Esophagus muscularis mucosa (tissue), 4 donors: ENCODE data around the gene SNX19. TPM values are rescaled to one million over a fixed set of nuclear protein-coding genes. Genes with fewer than 3 reads are reported as not detected.

Experiments used
- DNase-seq: peaks from one replicate; pipeline ENCODE4 v3.0.0-alpha.2; 2017; ENCODE audit errors: extremely low spot score
- H3K27ac ChIP-seq, 4 donors: fragments of 200-600 bp; sonication (generic); replicated peaks in 1 of 4; 1 replicate in 3 of 4; 2 replicates in 1 of 4; pipeline ENCODE4 v1.5.1; 2016 to 2019; ENCODE audit warnings: mild to moderate bottlenecking in 1 of 4
- H3K27me3 ChIP-seq, 4 donors: fragments of 200-600 bp; sonication (generic); one replicate each; pipeline versions ENCODE4 v1.5.1 to v1.6.0; 2016 to 2019
- H3K36me3 ChIP-seq, 4 donors: fragments of 200-600 bp; sonication (generic); one replicate each; pipeline ENCODE4 v1.5.1; 2016 to 2019
- H3K4me1 ChIP-seq, 4 donors: fragments of 200-600 bp; sonication (generic); one replicate each; pipeline ENCODE4 v1.5.1; 2016 to 2019
- H3K4me3 ChIP-seq, 4 donors: fragments of 200-600 bp; sonication (generic); 1 replicate in 2 of 4; 2 replicates in 2 of 4; pipeline ENCODE4 v1.5.1; 2016 to 2019; ENCODE audit warnings: mild to moderate bottlenecking in 4 of 4, moderate library complexity in 1 of 4
- H3K9me3 ChIP-seq, 4 donors: fragments of 200-600 bp; sonication (generic); 1 replicate in 3 of 4; 2 replicates in 1 of 4; pipeline ENCODE4 v1.5.1; 2016 to 2019
- EP300 ChIP-seq: sonication (generic); formaldehyde crosslinking; IDR thresholded peaks from one replicate; pipeline ENCODE4 v1.6.1; 2017; ENCODE audit warnings: antibody characterized with exemption
- POLR2A ChIP-seq: fragments of 450-650 bp; IDR thresholded peaks from one replicate; pipeline ENCODE4 v1.6.1; 2017; ENCODE audit warnings: antibody characterized with exemption, moderate library complexity, mild to moderate bottlenecking, low read depth
- POLR2AphosphoS5 ChIP-seq, 2 donors: sonication (generic); formaldehyde crosslinking; IDR thresholded peaks; one replicate each; pipeline ENCODE4 v1.6.1; 2017; ENCODE audit warnings: antibody characterized with exemption in 2 of 2
- WGBS: methylation state at CpG from one replicate; pipeline ENCODE4 v1.1.5; 2018; 5-methylcytosine and 5-hydroxymethylcytosine counted together
- intact Hi-C: fragments of 100-400 bp; cut with DNase I; formaldehyde crosslinking; loops from one replicate; pipeline ENCODE4 v1.15.1; 2023
- total RNA-seq, 4 donors: library from RNA; depleted of rRNA; stranded (reverse); fragments of >200 nt; gene quantifications; one replicate each; pipeline versions ENCODE4 v1.1.0 to v1.2.1, GENCODE V29; 2016
- TF ChIP-seq, protein P1 (sequence below), 3 experiments: fragments of 200-600 bp in 2 of 3; fragments of 450-650 bp in 1 of 3; sonication (generic) in 2 of 3; IDR thresholded peaks; one replicate each; pipeline ENCODE4 v1.5.1; 2017 to 2019; ENCODE audit warnings: antibody characterized with exemption in 3 of 3, mild to moderate bottlenecking in 2 of 3, moderate library complexity in 1 of 3

Gene SNX19
- total RNA-seq, 4 donors from 2014 or later, result 87.6 to 118 (median 95.8) TPM

DNA sequence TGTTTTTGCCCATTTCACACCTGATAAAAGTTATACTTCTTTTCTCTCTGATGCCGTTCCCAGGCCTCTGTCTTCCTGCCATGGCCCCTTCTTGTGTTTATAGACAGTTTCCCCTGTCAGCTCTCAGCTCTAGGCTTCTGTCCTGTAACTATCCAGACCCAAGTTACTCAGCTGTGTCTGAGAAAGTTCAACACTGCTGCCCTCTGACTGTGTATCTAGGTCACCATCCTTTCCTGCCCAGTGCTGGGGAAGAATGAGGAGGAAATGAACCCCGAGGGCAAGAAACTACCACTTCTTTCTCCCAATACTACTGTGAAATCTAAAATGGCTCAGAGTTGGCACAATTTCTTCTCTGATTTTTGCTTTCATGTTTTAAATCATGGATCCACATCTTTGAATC, 29.6 kb downstream of the SNX19 start:
- H3K4me3 ChIP-seq, result no peak overlapping the region
- no peaks in the 10 kb centered on the region for H3K9me3 ChIP-seq
- no peaks in the 10 kb centered on the region for H3K27me3 ChIP-seq
- DNase-seq, result no peak
- TF ChIP-seq, protein P1, sequence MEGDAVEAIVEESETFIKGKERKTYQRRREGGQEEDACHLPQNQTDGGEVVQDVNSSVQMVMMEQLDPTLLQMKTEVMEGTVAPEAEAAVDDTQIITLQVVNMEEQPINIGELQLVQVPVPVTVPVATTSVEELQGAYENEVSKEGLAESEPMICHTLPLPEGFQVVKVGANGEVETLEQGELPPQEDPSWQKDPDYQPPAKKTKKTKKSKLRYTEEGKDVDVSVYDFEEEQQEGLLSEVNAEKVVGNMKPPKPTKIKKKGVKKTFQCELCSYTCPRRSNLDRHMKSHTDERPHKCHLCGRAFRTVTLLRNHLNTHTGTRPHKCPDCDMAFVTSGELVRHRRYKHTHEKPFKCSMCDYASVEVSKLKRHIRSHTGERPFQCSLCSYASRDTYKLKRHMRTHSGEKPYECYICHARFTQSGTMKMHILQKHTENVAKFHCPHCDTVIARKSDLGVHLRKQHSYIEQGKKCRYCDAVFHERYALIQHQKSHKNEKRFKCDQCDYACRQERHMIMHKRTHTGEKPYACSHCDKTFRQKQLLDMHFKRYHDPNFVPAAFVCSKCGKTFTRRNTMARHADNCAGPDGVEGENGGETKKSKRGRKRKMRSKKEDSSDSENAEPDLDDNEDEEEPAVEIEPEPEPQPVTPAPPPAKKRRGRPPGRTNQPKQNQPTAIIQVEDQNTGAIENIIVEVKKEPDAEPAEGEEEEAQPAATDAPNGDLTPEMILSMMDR (IDR thresholded peaks at IDR 0.05), result no peak
- TF ChIP-seq POLR2AphosphoS5 (IDR thresholded peaks at IDR 0.05), result no peak
- no peak for TF ChIP-seq POLR2A
- TF ChIP-seq EP300, result no peak
- intact Hi-C loops, result no loop called here
- H3K4me1 ChIP-seq, result peaks cover 19 to 40% (median 26%) of the 10 kb centered on the region in 4 donors
- peaks cover 13 to 40% (median 27%) of the 10 kb centered on the region in 4 donors for H3K36me3 ChIP-seq
- peak overlapping the region in 1 of 4 donors; percentile 48 for H3K27ac ChIP-seq
- WGBS, result 73% methylated on average over 2 of the region's 2 CpGs

DNA sequence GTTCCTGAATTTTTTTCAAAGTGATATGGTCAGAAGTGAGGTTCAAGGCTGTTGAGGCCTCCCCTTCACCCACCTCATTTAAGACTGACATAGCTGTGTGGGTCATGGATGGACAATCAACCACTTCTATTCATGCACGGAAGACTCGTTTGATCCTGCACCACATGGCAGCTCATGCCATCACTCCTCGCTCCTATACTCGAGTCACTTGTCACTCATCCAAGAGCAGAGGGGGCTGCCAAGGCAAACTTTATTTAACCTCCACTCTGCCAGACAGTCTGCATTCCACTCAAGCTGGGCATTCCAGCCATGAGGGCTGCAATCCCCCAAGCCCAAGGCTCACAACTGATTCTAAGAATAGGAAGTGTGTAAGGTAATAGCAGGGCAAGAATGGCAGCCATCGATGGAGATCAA, 34.1 kb downstream of the SNX19 start:
- H3K27ac ChIP-seq, result no peak overlapping the region
- H3K9me3 ChIP-seq, result no peaks in the 10 kb centered on the region
- no peak for DNase-seq
- H3K27me3 ChIP-seq, result no peaks in the 10 kb centered on the region
- TF ChIP-seq POLR2AphosphoS5 (IDR thresholded peaks at IDR 0.05), result no peak
- TF ChIP-seq POLR2A, result no peak
- TF ChIP-seq EP300, result no peak
- TF ChIP-seq, protein P1 (IDR thresholded peaks at IDR 0.05), result no peak
- H3K4me3 ChIP-seq, result no peak overlapping the region
- intact Hi-C loops, result no loop called here
- H3K4me1 ChIP-seq, result peaks cover 17 to 42% (median 23%) of the 10 kb centered on the region in 4 donors
- H3K36me3 ChIP-seq, result peaks cover 47 to 76% (median 70%) of the 10 kb centered on the region in 4 donors
- WGBS, result 83% methylated on average over 5 of the region's 5 CpGs

DNA sequence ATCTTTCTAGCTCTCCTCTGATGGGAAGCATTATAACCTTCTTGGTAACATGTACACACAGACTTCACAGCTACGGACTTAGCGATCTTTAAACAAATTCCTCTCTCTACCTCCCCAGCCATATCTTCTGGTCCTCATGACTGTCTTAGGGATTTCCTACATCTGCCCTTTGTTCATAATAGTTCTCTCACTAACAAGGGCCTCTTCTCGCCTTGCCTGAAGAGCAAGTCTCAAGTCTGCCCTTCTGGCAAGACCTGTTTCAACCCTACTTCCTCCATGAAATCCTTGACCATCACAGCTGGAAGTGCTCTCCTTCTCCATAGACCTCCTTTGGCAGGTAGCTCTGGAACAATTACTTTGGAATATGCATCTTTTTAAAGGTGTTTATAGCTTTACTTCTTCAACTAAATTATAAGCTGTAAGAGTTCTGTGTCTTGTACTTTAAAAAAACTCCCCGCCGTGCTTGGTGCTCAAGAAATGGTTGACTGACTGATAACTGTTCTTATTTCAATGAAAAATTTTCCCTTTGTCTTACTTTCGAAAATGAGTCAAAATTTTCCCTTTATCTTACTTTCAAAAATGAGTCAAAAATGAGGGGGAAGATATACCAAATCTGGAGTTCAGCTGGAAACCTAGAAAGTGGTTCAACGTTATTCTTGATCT, 34.7 kb downstream of the SNX19 start:
- 92% methylated on average over 7 of the region's 7 CpGs for WGBS
- Histone ChIP-seq H3K9me3 (no peaks in the 10 kb centered on the region), H3K27me3 (no peaks in the 10 kb centered on the region), H3K27ac (no peak overlapping the region), H3K4me1 (peaks cover 18 to 41% (median 24%) of the 10 kb centered on the region in 4 donors), H3K4me3 (no peak overlapping the region), H3K36me3 (peaks cover 52 to 81% (median 75%) of the 10 kb centered on the region in 4 donors)
- TF ChIP-seq, protein P1 (IDR thresholded peaks at IDR 0.05), result no peak
- TF ChIP-seq POLR2AphosphoS5 (IDR thresholded peaks at IDR 0.05) (no peak), POLR2A (no peak), EP300 (no peak)
- no peak for DNase-seq
- intact Hi-C loops, result no loop called here

DNA sequence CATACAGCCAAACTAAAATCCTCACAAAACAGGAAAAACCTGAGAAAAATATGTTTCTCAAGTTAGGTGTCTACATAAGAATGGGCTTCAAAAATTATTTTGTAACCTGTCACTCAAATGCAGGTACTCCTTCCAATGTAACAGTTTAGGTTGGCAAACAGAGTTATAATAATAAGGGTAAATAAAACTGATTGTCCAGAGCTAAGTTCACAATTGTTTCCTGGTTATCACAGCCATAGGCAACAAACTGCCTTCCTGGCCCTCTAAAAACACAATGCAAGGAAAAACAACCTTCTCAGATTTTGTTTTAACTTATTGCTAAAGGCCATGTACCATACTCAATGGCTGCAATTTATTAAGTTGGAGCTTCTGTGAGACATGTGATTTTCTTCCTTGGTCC, 36.4 kb downstream of the SNX19 start:
- no peaks in the 10 kb centered on the region for H3K9me3 ChIP-seq
- DNase-seq, result no peak
- no peak overlapping the region for H3K27ac ChIP-seq
- H3K36me3 ChIP-seq, result peaks cover 56 to 90% (median 87%) of the 10 kb centered on the region in 4 donors
- no peak overlapping the region for H3K4me3 ChIP-seq
- intact Hi-C loops, result no loop called here
- TF ChIP-seq, protein P1 (IDR thresholded peaks at IDR 0.05), result no peak
- TF ChIP-seq POLR2A, result no peak
- TF ChIP-seq EP300, result no peak
- no peak for TF ChIP-seq POLR2AphosphoS5 (IDR thresholded peaks at IDR 0.05)
- H3K27me3 ChIP-seq, result no peaks in the 10 kb centered on the region
- peaks cover 18 to 23% (median 21%) of the 10 kb centered on the region in 4 donors for H3K4me1 ChIP-seq
